HG02884 (cell line): ENCODE measurements around the gene HOXB6.

Source experiments
- ATAC-seq: cut with Tn5 transposase; IDR thresholded peaks from one replicate; pipeline ENCODE4 v1.9.1; 2021; ENCODE audit warnings: mild to moderate bottlenecking, moderate library complexity; ENCODE audit not compliant: unreplicated experiment

The HOXB6 gene

GRCh38 chr17:48596735-48597527, 7.9 kb downstream of the HOXB6 start:
- no peak for ATAC-seq

DNA sequence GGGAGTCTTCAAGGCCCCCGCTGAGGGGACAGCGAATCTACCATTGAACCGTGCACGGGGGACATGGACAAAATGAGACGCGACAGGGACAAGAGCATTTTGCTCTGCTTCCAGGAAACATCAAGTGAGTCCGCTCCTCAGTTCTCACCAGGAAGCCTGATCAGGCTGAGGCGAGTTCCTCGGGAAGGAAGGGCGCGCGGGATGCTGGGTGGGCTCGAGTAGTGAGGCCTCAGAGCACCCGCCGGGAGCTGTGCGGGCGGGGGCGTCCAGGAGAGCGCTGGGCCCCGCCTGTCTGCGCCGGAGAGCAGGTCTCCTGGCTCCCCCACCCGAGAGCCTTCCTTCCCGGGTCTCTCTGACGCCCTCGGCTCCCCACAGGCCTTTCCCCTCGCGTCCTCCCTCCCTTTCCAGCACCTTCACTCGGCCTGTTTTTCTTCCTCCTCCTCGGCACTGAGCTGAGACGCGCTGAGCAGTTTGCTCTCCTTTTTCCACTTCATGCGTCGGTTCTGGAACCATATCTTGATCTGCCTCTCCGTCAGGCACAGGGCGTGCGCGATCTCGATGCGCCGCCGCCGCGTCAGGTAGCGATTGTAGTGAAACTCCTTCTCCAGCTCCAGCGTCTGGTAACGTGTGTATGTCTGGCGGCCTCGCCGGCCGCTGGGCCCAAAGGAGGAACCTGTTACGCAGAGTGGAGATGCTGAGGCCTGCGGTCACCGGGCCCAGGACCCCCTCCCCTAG, 8.6 kb downstream of the HOXB6 start:
- no peak for ATAC-seq

DNA sequence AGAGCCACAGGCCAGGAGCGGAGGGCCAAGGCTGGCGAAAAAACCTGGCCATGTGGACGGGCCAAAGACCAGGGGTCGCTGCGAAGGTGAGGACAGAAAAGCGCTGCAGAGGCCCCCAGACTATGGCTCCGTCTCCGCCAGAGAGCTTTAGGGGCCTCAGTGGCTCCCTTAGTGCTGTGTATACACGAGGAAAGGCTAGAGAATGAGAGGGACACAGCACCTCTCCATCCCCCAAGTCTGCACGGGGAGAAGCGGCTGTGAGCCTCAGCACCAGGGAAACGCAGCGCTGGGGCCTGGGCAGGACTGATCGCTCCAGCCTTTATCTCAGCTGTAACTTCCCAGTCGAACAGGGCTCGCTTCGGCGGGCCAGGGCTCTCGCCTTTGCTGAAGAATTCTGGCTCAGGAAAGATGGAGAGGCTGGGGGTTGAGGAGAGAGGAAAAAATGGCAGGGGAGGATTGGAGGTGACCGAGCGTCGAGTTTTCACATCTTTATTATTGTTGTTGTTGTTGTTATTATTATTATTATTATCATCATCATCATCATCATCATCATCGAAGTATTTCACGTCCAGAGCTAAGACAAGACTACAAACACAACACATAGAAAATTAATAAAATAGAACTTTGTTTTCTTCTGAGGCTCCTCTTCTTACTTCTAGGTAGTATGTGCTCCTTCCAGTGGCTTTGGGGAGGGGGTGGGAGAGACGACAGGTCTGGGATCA, 9.3 kb downstream of the HOXB6 start:
- ATAC-seq, result no peak

DNA sequence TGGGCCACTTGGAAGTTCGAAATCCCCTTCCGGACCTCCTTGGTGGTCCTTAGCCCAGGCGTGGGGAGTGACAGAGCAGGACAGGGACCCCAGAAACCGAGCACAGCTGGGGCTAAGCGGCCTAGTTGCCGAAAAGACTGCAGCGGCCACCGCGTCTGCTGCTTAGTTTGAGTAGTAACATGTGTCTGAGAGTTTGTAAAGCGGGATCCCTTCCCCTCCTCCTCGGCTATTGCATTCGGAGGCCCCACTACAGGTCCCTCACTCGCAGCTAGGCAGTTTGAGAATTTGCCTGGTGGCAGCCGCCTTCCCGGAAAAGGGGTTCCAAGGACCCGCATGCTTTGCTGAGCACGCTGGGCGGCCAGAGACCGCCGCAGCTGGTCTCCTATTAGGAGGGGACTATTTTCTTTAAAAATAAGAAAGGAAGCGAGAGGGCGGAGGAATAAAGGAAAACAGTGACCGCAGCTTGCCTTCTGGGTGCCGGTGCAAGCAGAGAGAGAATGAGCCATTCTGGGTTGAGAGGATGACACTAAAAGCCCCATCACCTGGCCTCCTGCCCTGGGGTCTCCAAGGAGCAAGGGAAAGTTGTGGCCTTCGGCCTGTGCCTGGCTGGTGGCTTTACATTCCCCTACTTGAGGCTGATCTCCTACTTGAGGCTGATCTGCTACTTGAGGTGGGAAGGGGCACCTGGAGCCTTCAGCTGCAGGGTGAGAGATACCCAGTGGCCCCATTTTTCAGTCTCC, 10.1 kb downstream of the HOXB6 start:
- ATAC-seq, result no peak

DNA sequence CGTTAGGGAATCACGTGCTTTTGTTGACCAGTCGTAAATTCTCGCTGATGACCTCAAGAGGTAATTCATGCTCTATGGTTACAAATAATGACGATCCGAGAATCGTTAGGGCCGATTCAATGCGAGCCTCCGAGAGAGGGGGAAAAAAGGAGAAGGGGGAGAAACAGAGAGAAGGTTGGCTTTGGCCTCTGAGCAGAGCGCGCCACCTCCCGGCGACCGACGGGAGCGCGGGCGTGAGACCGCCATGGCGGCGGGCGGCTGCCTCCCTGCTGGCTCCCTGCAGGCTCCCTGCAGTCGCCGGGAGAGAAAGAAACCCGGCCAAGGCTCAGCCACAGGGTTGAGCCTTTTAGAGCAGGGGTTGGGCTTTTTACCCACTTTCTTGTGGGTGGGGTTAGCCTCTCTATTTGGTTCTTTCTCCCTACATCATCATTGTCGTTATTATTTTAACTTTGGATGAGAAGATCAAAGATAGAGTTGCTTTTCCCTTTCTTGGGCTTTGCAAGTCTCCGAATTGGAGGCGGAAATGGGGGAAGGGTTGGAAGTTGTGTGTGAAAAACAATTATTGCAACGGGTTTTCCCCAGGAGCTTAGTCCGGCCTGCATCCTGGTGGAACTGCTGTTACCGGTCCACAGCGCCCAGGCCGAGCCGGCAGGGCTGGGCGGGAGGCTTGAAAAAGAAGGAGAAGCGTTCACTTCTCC, 10.8 kb downstream of the HOXB6 start:
- no peak for ATAC-seq

GRCh38 chr17:48593126-48593829, 11.5 kb downstream of the HOXB6 start, which contains the start of gene HOXB5:
Gene HOXB5 (minus strand): TSS chr17:48593779. CDS start chr17:48593682, 97 bp downstream.
- ATAC-seq, result no peak

DNA sequence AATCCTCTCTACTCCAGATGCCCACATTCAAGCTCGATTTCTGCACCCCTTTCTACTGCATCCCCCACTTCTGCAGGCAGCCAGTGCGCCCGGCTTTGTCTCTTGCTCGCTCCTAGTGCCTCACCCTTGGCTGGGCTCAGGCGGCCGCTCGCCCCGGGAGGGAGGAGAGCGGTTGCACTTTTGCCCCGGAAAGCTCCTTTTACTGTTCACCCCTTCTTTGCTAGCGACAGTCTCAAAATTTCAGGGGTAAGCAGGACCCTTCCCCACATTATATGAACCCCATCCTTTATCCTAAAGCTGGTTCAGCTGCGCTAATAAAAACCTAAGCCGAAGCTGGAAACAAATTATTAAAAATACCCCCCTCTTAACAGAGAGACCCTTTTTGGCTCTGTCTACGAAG, 12.2 kb downstream of the HOXB6 start:
- ATAC-seq, result no peak

DNA sequence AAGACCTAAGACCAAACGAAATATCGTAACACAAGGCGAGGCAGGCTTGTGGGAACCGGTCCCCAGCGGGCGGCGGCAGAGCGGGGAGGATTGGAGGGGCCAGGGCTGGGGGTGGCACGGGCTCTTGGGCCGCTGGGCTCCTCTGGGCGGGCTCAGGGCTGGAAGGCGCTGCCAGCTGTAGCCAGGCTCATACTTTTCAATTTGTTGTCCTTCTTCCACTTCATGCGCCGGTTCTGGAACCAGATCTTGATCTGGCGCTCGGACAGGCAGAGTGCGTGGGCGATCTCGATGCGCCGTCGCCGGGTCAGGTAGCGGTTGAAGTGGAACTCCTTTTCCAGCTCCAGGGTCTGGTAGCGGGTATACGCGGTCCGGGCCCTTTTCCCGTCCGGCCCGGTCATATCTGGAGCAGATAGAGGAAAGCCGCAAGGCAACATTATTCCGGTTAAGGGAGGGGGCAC, 12.7 kb downstream of the HOXB6 start:
- ATAC-seq, result no peak

- no peak for ATAC-seq
These were observed 13.3 kb downstream of the HOXB6 start for GRCh38 chr17:48591255-48592056.

- ATAC-seq, result no peak
These were observed 14.1 kb downstream of the HOXB6 start for GRCh38 chr17:48590607-48591161.

- ATAC-seq, result no peak
These were observed 14.8 kb downstream of the HOXB6 start, which contains the start of gene HOXB3 for GRCh38 chr17:48589831-48590606. Gene HOXB3 (minus strand): TSS chr17:48590241. CDS start chr17:48552474, 37,767 bp downstream.

- no peak for ATAC-seq
These were observed 15.5 kb downstream of the HOXB6 start for GRCh38 chr17:48589060-48589830.

DNA sequence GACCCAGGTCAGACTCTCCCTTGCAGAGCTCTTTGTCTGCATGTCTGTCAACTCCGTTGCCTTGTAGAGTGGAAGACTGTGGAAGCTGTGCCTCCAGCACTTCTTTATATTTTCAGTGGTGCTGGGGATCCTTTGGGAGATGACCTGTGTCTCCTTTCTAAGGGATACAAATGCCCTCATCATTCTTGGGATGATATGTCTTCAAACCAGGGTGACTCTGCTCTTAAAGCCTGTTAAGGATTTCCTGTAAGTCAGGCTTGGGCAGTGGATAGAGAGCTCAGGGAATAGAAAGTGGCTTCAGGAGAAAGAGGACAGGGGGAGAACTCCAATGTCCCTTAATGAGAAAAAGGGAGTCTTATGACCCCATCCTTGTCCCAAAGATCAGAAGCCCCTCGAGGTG, 16.3 kb downstream of the HOXB6 start:
- no peak for ATAC-seq

- ATAC-seq, result no peak
These were observed 16.7 kb downstream of the HOXB6 start for GRCh38 chr17:48588074-48588415.

DNA sequence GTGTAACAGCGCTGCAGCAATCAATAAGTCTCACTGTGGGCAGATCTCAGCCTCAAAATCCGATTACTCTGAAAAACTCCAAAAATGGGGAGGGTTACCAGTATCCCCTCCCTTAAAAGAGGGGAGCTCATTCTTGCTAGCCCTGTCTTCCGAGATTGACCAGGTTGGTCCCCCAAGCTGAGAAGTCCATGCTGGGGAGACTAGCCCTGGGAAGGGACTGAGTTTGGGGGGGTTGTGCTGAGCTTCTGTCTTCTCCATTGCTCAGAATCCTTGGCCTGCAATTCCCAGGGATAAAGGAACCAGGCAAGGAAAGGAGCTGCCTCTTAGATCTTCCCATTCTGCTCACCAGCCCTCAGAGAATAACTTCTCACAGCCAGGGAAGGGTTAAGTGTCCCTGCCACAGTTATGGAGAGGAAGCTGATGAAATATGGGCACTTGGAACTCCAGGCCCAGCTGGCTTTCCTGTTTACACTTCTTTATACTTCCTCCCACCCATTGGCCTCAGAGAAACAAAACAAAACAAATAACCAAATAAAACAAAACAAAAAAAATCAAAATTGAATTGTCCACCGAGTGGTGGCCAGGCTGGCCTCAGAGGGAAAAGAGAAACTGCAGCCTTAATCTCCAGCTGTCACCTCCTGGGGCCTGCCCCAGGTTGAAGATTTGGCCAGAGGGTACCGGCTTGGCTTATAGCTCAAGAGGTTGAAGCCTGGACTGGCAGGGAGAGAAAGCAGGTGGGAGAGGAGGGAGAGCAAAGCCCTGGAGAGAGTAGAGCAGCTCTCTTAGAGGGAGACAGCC, 17.3 kb downstream of the HOXB6 start:
- no peak for ATAC-seq
